Measurements from ENCODE around the gene TTC27. TPM values are rescaled to one million over a fixed set of nuclear protein-coding genes. Genes with fewer than 3 reads are reported as not detected.

The TTC27 gene
- total and polyA plus RNA-seq, 2 experiments from 2014 or later, result 12.6 to 13.7 TPM

DNA sequence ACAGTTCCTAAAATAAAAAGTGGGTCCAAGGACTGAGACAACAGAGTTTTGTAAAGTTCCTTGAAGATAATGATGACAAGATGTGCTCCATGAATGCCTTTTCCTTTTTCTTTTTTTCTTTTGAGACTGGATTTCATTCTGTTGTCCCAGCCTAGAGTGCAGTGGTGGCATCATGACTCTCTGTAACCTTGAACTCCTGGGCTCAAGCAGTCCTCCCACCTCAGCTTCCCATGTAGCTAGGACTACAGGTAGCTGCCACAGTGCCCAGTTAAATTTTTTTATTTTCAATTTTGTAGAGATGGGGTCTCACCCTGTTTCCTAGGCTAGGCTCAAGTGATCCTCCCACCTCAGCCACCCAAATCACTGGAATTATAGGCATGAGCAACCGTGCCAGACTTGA is 16.1 kb upstream of the TTC27 start:
- TF ChIP-seq EZH2phosphoT487 (IDR thresholded peaks at IDR 0.05; ENCODE audit: insufficient read depth, low read depth), result no peak
- TF ChIP-seq EZH2 (IDR thresholded peaks at IDR 0.05; ENCODE audit: insufficient read depth, poor library complexity, severe bottlenecking), result no peak

DNA sequence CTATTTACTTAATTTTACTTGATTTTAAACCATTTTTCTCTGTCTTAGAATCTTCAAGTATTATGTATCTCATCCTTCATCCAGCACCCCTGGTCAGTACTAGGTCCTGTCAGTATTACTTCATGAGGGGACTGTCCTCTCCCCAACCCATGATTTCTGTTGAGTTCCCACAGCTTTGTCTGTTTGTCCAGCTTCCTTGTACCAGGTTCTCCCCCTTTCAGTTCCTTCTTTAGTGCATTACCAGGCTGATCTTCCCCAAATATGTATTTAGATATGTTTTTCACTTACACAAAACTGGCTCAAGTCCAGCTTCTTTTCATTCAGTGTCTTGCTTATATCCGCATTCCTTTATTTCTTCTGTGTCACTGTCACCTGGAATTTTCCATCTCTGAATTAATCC is 13.8 kb upstream of the TTC27 start:
- Histone ChIP-seq H3K27ac (no peak overlapping the region), H3K79me2 (ENCODE audit: insufficient read depth) (no peaks in the 10 kb centered on the region), H3K36me3 (ENCODE audit: low read depth) (peaks cover 52% of the 10 kb centered on the region), H3F3A (ENCODE audit: insufficient read depth) (0 out of 2 replicates have a peak, but pooled peaks cover 8% of the 10 kb centered on the region), H3K9ac (no peak overlapping the region), H3K4me1 (ENCODE audit: insufficient read depth) (no peaks in the 10 kb centered on the region), H4K20me1 (ENCODE audit: insufficient read depth) (no peaks in the 10 kb centered on the region), H3K9me3 (ENCODE audit: low read depth) (no peaks in the 10 kb centered on the region), H2AFZ (no peak overlapping the region), H3K4me3 (no peak overlapping the region), H3K27me3 (replicated peaks; ENCODE audit: insufficient read depth) (no peaks in the 10 kb centered on the region), H3K4me2 (ENCODE audit: unreplicated experiment) (no peak overlapping the region), H3K9me2 (ENCODE audit: insufficient read depth) (no peaks in the 10 kb centered on the region)
- in situ Hi-C loops (cut with MboI), result no loop called here
- no peak for DNase-seq
- no peak for TF ChIP-seq EZH2 (IDR thresholded peaks at IDR 0.05; ENCODE audit: insufficient read depth, poor library complexity, severe bottlenecking)
- no peak for TF ChIP-seq EZH2phosphoT487 (IDR thresholded peaks at IDR 0.05; ENCODE audit: insufficient read depth, low read depth)
- WGBS, 2 experiments (ENCODE audit: low coverage in 1 of 2, low lambda C conversion rate in 2 of 2, missing lambda C conversion rate in 2 of 2), result 100% methylated on average over 1 of the region's 1 CpG

More for the DNA sequence above, 16.1 kb upstream of the TTC27 start:
- Histone ChIP-seq H3K79me2 (ENCODE audit: insufficient read depth) (no peaks in the 10 kb centered on the region), H3K4me2 (ENCODE audit: unreplicated experiment) (no peak overlapping the region), H3K9me2 (ENCODE audit: insufficient read depth) (no peaks in the 10 kb centered on the region), H3K4me3 (no peak overlapping the region), H3K27ac (no peak overlapping the region), H3F3A (ENCODE audit: insufficient read depth) (no peaks in the 10 kb centered on the region), H3K9me3 (ENCODE audit: low read depth) (no peaks in the 10 kb centered on the region), H3K4me1 (ENCODE audit: insufficient read depth) (no peaks in the 10 kb centered on the region), H4K20me1 (ENCODE audit: insufficient read depth) (no peaks in the 10 kb centered on the region), H3K27me3 (replicated peaks; ENCODE audit: insufficient read depth) (no peaks in the 10 kb centered on the region), H3K9ac (no peak overlapping the region), H3K36me3 (ENCODE audit: low read depth) (peaks cover 52% of the 10 kb centered on the region), H2AFZ (no peak overlapping the region)
- in situ Hi-C loops (cut with MboI), result no loop called here
- 53 to 56% methylated on average over 1 of the region's 1 CpG for WGBS, 2 experiments (ENCODE audit: low coverage in 1 of 2, low lambda C conversion rate in 2 of 2, missing lambda C conversion rate in 2 of 2)
- no peak for DNase-seq

DNA sequence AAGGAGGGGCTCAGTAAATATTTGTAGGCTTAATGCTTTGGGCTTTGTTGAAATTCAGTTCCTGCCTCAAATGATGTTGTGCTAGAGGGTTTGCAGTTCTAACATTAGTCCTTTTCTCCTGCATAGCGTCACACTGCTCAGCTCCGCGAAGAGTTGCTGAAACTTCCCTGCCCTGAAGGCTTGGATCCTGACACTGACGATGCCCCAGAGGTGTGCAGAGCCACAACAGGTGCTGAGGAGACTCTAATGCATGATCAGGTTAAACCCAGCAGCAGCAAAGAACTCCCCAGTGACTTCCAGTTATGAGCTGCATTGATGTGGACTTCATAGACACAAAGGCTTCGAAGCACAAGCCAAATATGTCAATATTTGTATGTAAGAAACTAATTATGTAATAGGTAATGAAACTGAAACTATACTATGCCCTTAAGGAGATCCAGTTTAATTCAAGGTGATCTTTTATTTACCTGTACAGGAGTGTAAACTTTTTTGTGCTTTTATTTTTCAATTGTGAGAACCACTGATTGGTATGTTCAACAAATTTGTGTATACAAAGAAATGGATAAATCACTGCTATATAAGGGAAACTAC is 10.2 kb upstream of the TTC27 start:
- Histone ChIP-seq H3K27ac (no peak overlapping the region), H3K9me3 (ENCODE audit: low read depth) (no peaks in the 10 kb centered on the region), H4K20me1 (ENCODE audit: insufficient read depth) (no peaks in the 10 kb centered on the region), H3K4me3 (no peak overlapping the region), H2AFZ (no peak overlapping the region), H3K36me3 (ENCODE audit: low read depth) (peaks cover 49% of the 10 kb centered on the region), H3K79me2 (ENCODE audit: insufficient read depth) (no peaks in the 10 kb centered on the region), H3K9me2 (ENCODE audit: insufficient read depth) (no peaks in the 10 kb centered on the region), H3K4me1 (ENCODE audit: insufficient read depth) (no peaks in the 10 kb centered on the region), H3F3A (ENCODE audit: insufficient read depth) (0 out of 2 replicates have a peak, but pooled peaks cover 8% of the 10 kb centered on the region), H3K9ac (no peak overlapping the region), H3K27me3 (replicated peaks; ENCODE audit: insufficient read depth) (no peaks in the 10 kb centered on the region), H3K4me2 (ENCODE audit: unreplicated experiment) (no peak overlapping the region)
- TF ChIP-seq EZH2phosphoT487 (IDR thresholded peaks at IDR 0.05; ENCODE audit: insufficient read depth, low read depth) (no peak), EZH2 (IDR thresholded peaks at IDR 0.05; ENCODE audit: insufficient read depth, poor library complexity, severe bottlenecking) (no peak)
- no peak for DNase-seq
- 87 to 88% methylated on average over 5 of the region's 5 CpGs for WGBS, 2 experiments (ENCODE audit: low coverage in 1 of 2, low lambda C conversion rate in 2 of 2, missing lambda C conversion rate in 2 of 2)
- in situ Hi-C loops (cut with MboI), result no loop called here

DNA sequence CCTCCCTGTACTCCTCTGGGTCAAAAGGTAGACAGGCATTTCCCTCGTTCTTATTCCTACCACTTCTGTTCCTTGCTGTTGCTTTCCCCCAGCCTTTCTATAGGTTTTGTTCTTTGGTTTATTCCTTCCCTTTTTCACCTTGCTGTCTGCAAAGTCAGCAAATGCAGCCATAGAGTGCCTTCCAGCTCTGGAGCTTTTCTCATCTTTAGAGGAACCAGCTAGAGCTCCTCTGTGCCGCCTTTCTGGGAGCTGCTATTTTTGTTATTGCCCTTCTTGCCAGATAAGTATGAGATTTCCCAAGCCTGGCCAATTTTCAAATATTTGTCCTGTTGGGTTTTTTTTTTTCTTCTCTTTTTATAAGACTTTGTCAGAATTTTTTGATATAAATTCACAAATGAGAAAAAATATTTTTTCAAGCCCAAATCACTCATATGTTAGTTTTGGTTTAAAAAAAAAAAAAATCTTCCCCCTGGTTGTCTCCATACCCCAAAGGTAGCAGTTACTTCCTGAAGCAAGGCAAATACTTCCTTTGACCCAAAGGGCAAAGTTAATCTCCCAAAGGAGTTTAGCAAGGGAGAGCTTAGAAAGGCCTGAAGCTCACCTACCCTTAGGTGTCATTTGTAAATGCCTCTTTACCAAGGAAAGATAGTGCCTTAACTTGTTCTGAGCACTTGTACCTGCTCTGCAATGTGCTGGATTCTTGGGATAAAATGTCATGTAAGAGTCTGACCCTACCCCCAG is 5.1 kb upstream of the TTC27 start:
- Histone ChIP-seq H3F3A (ENCODE audit: insufficient read depth) (peaks cover 19% of the 10 kb centered on the region; the same call in 1 of the 2 replicates), H3K4me1 (ENCODE audit: insufficient read depth) (no peaks in the 10 kb centered on the region), H3K27me3 (replicated peaks; ENCODE audit: insufficient read depth) (no peaks in the 10 kb centered on the region), H3K36me3 (ENCODE audit: low read depth) (peaks cover 29% of the 10 kb centered on the region), H3K9me2 (ENCODE audit: insufficient read depth) (no peaks in the 10 kb centered on the region), H3K4me2 (ENCODE audit: unreplicated experiment) (no peak overlapping the region), H3K27ac (no peak overlapping the region), H3K79me2 (ENCODE audit: insufficient read depth) (no peaks in the 10 kb centered on the region), H4K20me1 (ENCODE audit: insufficient read depth) (no peaks in the 10 kb centered on the region), H3K4me3 (no peak overlapping the region), H2AFZ (no peak overlapping the region), H3K9me3 (ENCODE audit: low read depth) (no peaks in the 10 kb centered on the region), H3K9ac (no peak overlapping the region)
- WGBS, 2 experiments (ENCODE audit: low coverage in 1 of 2, low lambda C conversion rate in 2 of 2, missing lambda C conversion rate in 2 of 2), result 40 to 46% methylated on average over 2 of the region's 2 CpGs
- in situ Hi-C loops (cut with MboI), result no loop called here
- no peak for TF ChIP-seq EZH2 (IDR thresholded peaks at IDR 0.05; ENCODE audit: insufficient read depth, poor library complexity, severe bottlenecking)
- TF ChIP-seq EZH2phosphoT487 (IDR thresholded peaks at IDR 0.05; ENCODE audit: insufficient read depth, low read depth), result no peak
- DNase-seq, result peak; percentile 3
